B cell (primary cell): ENCODE data around the gene WFDC10B. TPM values are rescaled to one million over a fixed set of nuclear protein-coding genes. Genes with fewer than 3 reads are reported as not detected.

ENCODE experiments used
- ATAC-seq: fragments of 200-7000 bp; cut with Tn5 transposase; one replicate; pipeline ENCODE4 v1.10.0; 2021; ENCODE audit warnings: low read depth, mild to moderate bottlenecking, moderate number of reproducible peaks, moderate library complexity
- CTCF ChIA-PET: fragments of 350-600 bp; sonication (Branson Sonifier 250); formaldehyde crosslinking; loops from one replicate; lab custom pipeline; 2021; ENCODE audit warnings: antibody characterized with exemption, inconsistent platforms; lab: Charles Lee
- POLR2A ChIA-PET: fragments of 350-600 bp; sonication (Branson Sonifier 250); formaldehyde crosslinking; loops from one replicate; lab custom pipeline; 2021; ENCODE audit warnings: antibody characterized with exemption; lab: Charles Lee
- DNase-seq: peaks from one replicate; pipeline ENCODE4 v3.0.0; 2013
- H2AFZ ChIP-seq: 2 replicates; pipeline ENCODE4 v1.6.1; 2012; ENCODE audit warnings: mild to moderate bottlenecking, low read depth, low read length; ENCODE audit not compliant: insufficient read depth, poor library complexity, severe bottlenecking
- H3K27ac ChIP-seq, 2 donors: 1 replicate in 1 of 2; 2 replicates in 1 of 2; pipeline ENCODE4 v1.5.1; 2012 to 2013; ENCODE audit warnings: low read length in 2 of 2, mild to moderate bottlenecking in 2 of 2, moderate library complexity in 1 of 2
- H3K27me3 ChIP-seq, 4 experiments: fragments of 200-600 bp in 1 of 4; sonication (generic) in 1 of 4; replicated peaks in 1 of 4; 1 replicate in 2 of 4; 2 replicates in 2 of 4; pipeline versions ENCODE4 v1.6.1 to v1.7.0; 2013 to 2016; ENCODE audit warnings: low read length in 3 of 4, mild to moderate bottlenecking in 2 of 4, mixed read lengths in 1 of 4, moderate library complexity in 1 of 4; ENCODE audit not compliant: insufficient read depth in 4 of 4, control insufficient read depth in 3 of 4; ENCODE audit errors: control extremely low read depth in 1 of 4
- H3K36me3 ChIP-seq, 2 experiments: replicated peaks in 1 of 2; 1 replicate in 1 of 2; 2 replicates in 1 of 2; pipeline versions ENCODE4 v1.6.1 to v1.7.1; 2013; ENCODE audit warnings: low read length in 1 of 2; ENCODE audit not compliant: insufficient read depth in 2 of 2, control insufficient read depth in 1 of 2; ENCODE audit errors: control extremely low read depth in 1 of 2, extremely low read depth in 1 of 2
- H3K4me1 ChIP-seq, 2 donors: fragments of 200-600 bp in 1 of 2; sonication (generic) in 1 of 2; 1 replicate in 1 of 2; 2 replicates in 1 of 2; pipeline versions ENCODE4 v1.5.1 to v1.6.1; 2013 to 2017; ENCODE audit warnings: low read length in 2 of 2; ENCODE audit not compliant: control insufficient read depth in 2 of 2, insufficient read depth in 2 of 2
- H3K4me2 ChIP-seq: replicated peaks from 2 replicates; pipeline ENCODE3; 2012; ENCODE audit warnings: mild to moderate bottlenecking, low read depth, low read length; ENCODE audit not compliant: poor library complexity, severe bottlenecking
- H3K4me3 ChIP-seq, 5 experiments: fragments of 200-600 bp in 1 of 5; sonication (generic) in 1 of 5; 1 replicate in 3 of 5; 2 replicates in 2 of 5; pipeline versions ENCODE4 v1.5.1 to v1.7.0; 2011 to 2016; ENCODE audit warnings: low read length in 4 of 5, mild to moderate bottlenecking in 4 of 5, low read depth in 2 of 5, control low read depth in 1 of 5, moderate library complexity in 1 of 5; ENCODE audit not compliant: insufficient read depth in 1 of 5; ENCODE audit errors: control extremely low read depth in 1 of 5, extremely low read depth in 1 of 5
- H3K79me2 ChIP-seq: fragments of 200-600 bp; sonication (generic); one replicate; pipeline ENCODE4 v1.6.0; 2016; ENCODE audit warnings: low read length; ENCODE audit not compliant: control insufficient read depth, insufficient read depth
- H3K9ac ChIP-seq: fragments of 200-600 bp; sonication (generic); 2 replicates; pipeline ENCODE4 v1.6.1; 2017; ENCODE audit warnings: mild to moderate bottlenecking, low read length, moderate library complexity
- H3K9me3 ChIP-seq, 3 donors: one replicate each; pipeline versions ENCODE4 v1.6.1 to v1.7.1; 2013; ENCODE audit warnings: low read length in 2 of 3; ENCODE audit not compliant: control insufficient read depth in 2 of 3, insufficient read depth in 1 of 3; ENCODE audit errors: control extremely low read depth in 1 of 3
- H4K20me1 ChIP-seq: 2 replicates; pipeline ENCODE4 v1.6.0; 2012; ENCODE audit warnings: mild to moderate bottlenecking, low read length; ENCODE audit not compliant: insufficient read depth, control insufficient read depth, poor library complexity, severe bottlenecking
- H3K27ac Mint-ChIP-seq: one replicate; pipeline ENCODE4 v1.8.0; 2021; ENCODE audit warnings: mixed read lengths
- H3K27me3 Mint-ChIP-seq: one replicate; pipeline ENCODE4 v1.8.0; 2021; ENCODE audit warnings: mixed read lengths
- H3K4me1 Mint-ChIP-seq: one replicate; pipeline ENCODE4 v1.8.0; 2021; ENCODE audit warnings: mixed read lengths
- H3K4me3 Mint-ChIP-seq: one replicate; pipeline ENCODE4 v1.8.0; 2021; ENCODE audit warnings: mixed read lengths
- H3K9me3 Mint-ChIP-seq: one replicate; pipeline ENCODE4 v1.8.0; 2022; ENCODE audit warnings: mixed read lengths; ENCODE audit not compliant: insufficient read depth
- CTCF ChIP-seq: fragments of 200-600 bp; IDR thresholded peaks from one replicate; pipeline ENCODE4 v1.8.0; 2022; ENCODE audit warnings: antibody characterized with exemption, mild to moderate bottlenecking
- EZH2 ChIP-seq: IDR thresholded peaks from 2 replicates; pipeline ENCODE4 v1.6.1; 2012; ENCODE audit warnings: borderline replicate concordance, low read depth, mild to moderate bottlenecking, moderate library complexity, low read length; ENCODE audit not compliant: insufficient read depth, poor library complexity, severe bottlenecking
- WGBS: methylation state at CpG from one replicate; pipeline ENCODE4 v1.1.5; 2013; ENCODE audit warnings: missing lambda C conversion rate; ENCODE audit not compliant: insufficient coverage; 5-methylcytosine and 5-hydroxymethylcytosine counted together
- intact Hi-C: fragments of 100-400 bp; cut with micrococcal nuclease; formaldehyde crosslinking; loops from one replicate; pipeline ENCODE4 v1.10.0; 2022
- polyA minus RNA-seq: library from RNA; depleted of rRNA, polyadenylated mRNA; stranded (reverse); fragments of >200 nt; gene quantifications from 2 replicates; pipeline ENCODE4 v1.2.3, GENCODE V29; 2012
- polyA plus RNA-seq: library from polyadenylated mRNA; depleted of rRNA; stranded (reverse); fragments of >200 nt; gene quantifications from 2 replicates; pipeline ENCODE4 v1.2.3, GENCODE V29; 2012
- total RNA-seq, 2 donors: library from RNA; stranded (reverse); fragments of 120-200 nt in 1 of 2; gene quantifications; 1 replicate in 1 of 2; 2 replicates in 1 of 2; pipeline versions ENCODE4 v1.2.3 to v1.2.4, GENCODE V29; 2013 to 2022

The WFDC10B gene
- total RNA-seq (not detected in 2 replicates), polyA plus RNA-seq (0.30 TPM in 1 of 2 replicates, not detected in the other), polyA minus RNA-seq (not detected in 2 replicates)
- 0.14 TPM for total RNA-seq (2013)

GRCh38 chr20:45704969-45705637 lies at the start of gene WFDC10B:
WFDC10B (minus strand) TSS chr20:45705019; CDS start chr20:45685992, 19,027 bp downstream.
- CTCF ChIA-PET, result no interaction called here
- no peaks in the 10 kb centered on the region for H3K36me3 ChIP-seq
- Mint-ChIP-seq H3K27ac (no peak within 1 kb of the TSS), H3K27me3 (peaks cover 32% of the 10 kb centered on the region), H3K9me3 (no peaks in the 10 kb centered on the region), H3K4me3 (no peak within 1 kb of the TSS), H3K4me1 (peaks cover 7% of the 10 kb centered on the region)
- no peak within 1 kb of the TSS for H3K27ac ChIP-seq
- no peak within 1 kb of the TSS for H2AFZ ChIP-seq
- ATAC-seq (no peak), DNase-seq (no peak)
- no peaks in the 10 kb centered on the region for H3K79me2 ChIP-seq
- no peaks in the 10 kb centered on the region for H4K20me1 ChIP-seq
- H3K4me1 ChIP-seq, result peaks cover 5 to 8% of the 10 kb centered on the region in 2 donors
- WGBS, result no CpG with 5 or more reads among the region's 1 CpG
- no peak within 1 kb of the TSS for H3K9ac ChIP-seq
- H3K4me2 ChIP-seq, result no peak within 1 kb of the TSS
- H3K27me3 ChIP-seq, result peaks cover 0 to 5% (median 0%) of the 10 kb centered on the region in 4 experiments
- H3K4me3 ChIP-seq, result no peak within 1 kb of the TSS
- POLR2A ChIA-PET, result no interaction called here
- TF ChIP-seq CTCF, result no peak
- TF ChIP-seq EZH2, result no peak
- intact Hi-C loops, result no loop called here
- H3K9me3 ChIP-seq, result peaks cover 0 to 2% (median 0%) of the 10 kb centered on the region in 3 donors

DNA sequence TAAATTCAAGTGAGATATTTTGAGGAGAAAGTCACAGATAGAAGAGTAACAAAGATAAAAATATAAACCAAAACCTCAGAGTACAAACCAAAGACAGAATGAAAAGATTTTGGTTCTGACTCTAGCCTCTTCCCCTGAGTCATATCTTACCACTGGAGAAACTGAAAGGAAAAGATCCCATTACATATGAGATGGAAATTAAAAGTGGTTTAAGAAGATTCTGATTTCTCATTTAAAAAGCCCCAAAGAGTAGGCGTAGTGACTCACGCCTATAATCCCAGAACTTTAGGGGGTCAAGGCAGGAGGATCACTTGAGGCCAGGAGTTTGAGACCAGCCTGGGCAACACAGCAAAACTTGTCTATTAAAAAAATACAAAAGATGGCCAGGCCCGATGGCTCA lies 47.9 kb upstream of the WFDC10B start:
- no peak for TF ChIP-seq EZH2
- Histone ChIP-seq H2AFZ (no peak overlapping the region), H3K36me3 (no peaks in the 10 kb centered on the region), H3K4me3 (no peak overlapping the region), H3K9me3 (peaks cover 1 to 4% (median 3%) of the 10 kb centered on the region in 3 donors), H3K79me2 (no peaks in the 10 kb centered on the region), H3K27me3 (peaks cover 0 to 3% (median 0%) of the 10 kb centered on the region in 4 experiments), H3K4me2 (no peak overlapping the region), H3K9ac (no peak overlapping the region), H3K4me1 (no peaks in the 10 kb centered on the region), H3K27ac (no peak overlapping the region), H4K20me1 (no peaks in the 10 kb centered on the region)
- intact Hi-C loops, result no loop called here
- no peak overlapping the region for H3K27ac Mint-ChIP-seq
- H3K9me3 Mint-ChIP-seq, result peaks cover 5% of the 10 kb centered on the region
- H3K27me3 Mint-ChIP-seq, result peaks cover 33% of the 10 kb centered on the region
- ChIA-PET CTCF (no interaction called here), POLR2A (no interaction called here)
- 84% methylated on average over 2 of the region's 3 CpGs for WGBS
- DNase-seq, result no peak
- no peak overlapping the region for H3K4me3 Mint-ChIP-seq
- ATAC-seq, result no peak
- no peaks in the 10 kb centered on the region for H3K4me1 Mint-ChIP-seq
